Measurements from ENCODE around the gene GPRC5D.

GRCh38 chr12:12934556-12934955 is 17.4 kb downstream of the GPRC5D start:
- TF ChIP-seq CTCF (IDR thresholded peaks at IDR 0.05) (no peak), EP300 (IDR thresholded peaks at IDR 0.05) (no peak)
